ENCODE measurements around the gene SMYD3.

GRCh38 chr1:246157516-246157915, 349.6 kb downstream of the SMYD3 start:
- TF ChIP-seq CTCF (IDR thresholded peaks at IDR 0.05) = no peak
- no peak for TF ChIP-seq POLR2AphosphoS5 (IDR thresholded peaks at IDR 0.05)
